OCI-M1 (cell line): ENCODE measurements around the gene SEPSECS.

Experiments used
- DNase-seq: peaks from one replicate; lab custom pipeline; 2025; lab: John Stamatoyannopoulos, UW

Gene SEPSECS

GRCh38 chr4:25159837-25160713 is at the start of gene SEPSECS:
TSS of gene SEPSECS (minus strand) at chr4:25160449. CDS start at chr4:25160369, 80 bp downstream.
- peak; percentile 98 for DNase-seq

GRCh38 chr4:25209702-25210101 is 49.5 kb upstream of the SEPSECS start:
- DNase-seq = no peak

DNA sequence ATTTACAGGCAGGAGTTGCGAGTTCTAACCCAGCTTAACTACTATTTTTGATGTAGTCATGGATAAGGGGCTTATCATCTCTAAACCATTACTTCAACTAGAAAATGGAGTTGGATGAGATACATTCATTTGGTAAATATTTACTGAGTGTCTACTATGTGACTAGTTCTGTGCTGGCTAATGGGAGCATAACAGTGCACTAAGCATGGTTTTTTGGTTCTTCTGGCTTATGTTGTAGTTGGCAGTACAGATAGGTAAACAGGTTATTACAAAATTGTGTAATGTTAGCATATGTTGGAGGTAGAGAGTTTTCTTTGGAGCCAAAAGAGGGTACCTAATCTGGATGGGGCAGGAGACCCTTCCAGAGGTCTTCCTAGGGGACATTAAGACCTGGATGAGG is 47.7 kb upstream of the SEPSECS start:
- no peak for DNase-seq

GRCh38 chr4:25198713-25199112 is 38.5 kb upstream of the SEPSECS start:
- DNase-seq = no peak

DNA sequence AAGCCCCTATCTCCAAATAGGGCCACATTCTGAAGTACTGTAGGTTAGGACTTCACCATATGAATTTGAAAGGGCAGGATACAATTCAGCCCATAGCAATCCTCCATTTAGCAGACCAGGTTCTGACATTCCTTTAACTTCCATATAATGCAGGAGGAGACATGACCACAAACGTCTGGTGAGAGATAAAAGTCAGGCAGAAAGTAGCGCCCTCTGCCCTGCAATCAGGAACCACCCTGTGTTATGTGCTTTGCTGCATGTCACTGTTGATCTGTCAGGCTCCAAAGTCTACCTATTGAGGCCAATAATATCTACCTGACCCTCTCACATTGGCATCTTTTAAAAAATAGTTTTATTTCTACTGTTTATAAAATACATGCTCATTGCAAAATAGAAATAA is 30.2 kb upstream of the SEPSECS start:
- DNase-seq = peak; percentile 44

DNA sequence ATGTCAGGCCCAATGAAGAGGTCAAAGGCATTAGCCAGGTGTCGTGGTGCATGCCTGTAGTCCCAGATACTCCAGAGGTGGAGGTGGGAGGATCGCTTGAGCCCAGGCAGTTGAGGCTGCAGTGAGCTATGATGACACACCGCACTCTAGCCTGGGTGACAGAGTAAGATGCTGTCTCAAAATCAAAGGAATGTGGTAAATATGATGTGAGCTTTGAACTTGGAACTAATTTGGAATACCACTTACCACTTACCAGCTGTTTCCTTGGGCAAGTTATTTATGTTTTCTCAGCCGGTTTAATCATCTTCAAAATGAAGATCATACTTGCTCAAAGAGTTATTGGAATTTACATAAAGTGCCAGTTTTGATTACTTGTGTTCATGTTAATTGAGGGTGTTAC is 23.8 kb upstream of the SEPSECS start:
- DNase-seq = no peak

GRCh38 chr4:25182937-25183336 is 22.7 kb upstream of the SEPSECS start:
- DNase-seq = no peak

DNA sequence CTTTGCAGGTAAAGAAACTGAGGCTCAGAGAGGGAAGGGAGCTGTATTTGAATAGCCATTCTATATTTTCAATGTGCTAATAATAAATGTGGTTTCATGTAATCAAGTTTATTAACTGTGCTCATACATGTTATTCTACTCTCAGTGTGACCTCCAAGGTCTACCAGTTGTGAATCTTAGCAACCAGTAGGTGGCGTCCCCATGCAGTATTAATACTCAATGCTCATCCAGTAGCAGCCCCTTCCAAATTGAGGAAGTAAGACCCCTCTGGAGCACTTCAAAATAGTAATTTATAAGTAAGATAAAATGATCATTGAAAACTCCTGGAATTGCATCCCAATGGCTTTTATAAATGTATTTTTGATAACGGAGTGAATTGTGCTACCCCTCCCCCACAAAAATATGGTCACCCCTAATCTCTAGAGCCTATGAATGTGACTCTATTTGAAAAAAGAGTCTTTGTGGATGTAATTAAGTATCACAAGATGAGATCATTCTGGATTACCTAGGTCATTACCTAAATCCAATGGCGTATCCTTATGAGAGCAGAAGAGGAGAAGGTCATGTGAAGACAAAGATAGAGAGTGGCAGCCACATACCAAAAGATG is 20.4 kb upstream of the SEPSECS start:
- peak; percentile 81 for DNase-seq

GRCh38 chr4:25178838-25179261 is 18.6 kb upstream of the SEPSECS start:
- no peak for DNase-seq

DNA sequence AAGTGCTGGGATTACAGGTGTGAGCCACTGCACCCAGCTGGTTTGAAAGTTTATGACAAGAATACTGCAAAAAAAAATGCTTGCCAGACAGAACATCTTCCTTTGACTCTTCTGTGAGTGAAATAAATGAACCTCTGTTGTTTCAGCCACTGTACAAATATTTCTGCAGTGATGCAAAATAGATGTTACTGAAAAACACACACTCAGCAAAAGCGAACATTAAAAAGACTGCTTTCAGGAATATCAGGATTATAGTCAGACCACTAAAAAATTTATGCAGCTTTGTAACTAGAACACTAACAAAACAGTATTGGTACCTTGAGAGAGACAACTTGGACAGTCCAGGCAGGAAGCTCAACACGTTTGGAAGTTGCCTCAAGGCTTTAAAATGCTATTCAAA is 16.9 kb upstream of the SEPSECS start:
- DNase-seq = no peak

GRCh38 chr4:25174674-25175073 is 14.4 kb upstream of the SEPSECS start:
- DNase-seq = no peak

DNA sequence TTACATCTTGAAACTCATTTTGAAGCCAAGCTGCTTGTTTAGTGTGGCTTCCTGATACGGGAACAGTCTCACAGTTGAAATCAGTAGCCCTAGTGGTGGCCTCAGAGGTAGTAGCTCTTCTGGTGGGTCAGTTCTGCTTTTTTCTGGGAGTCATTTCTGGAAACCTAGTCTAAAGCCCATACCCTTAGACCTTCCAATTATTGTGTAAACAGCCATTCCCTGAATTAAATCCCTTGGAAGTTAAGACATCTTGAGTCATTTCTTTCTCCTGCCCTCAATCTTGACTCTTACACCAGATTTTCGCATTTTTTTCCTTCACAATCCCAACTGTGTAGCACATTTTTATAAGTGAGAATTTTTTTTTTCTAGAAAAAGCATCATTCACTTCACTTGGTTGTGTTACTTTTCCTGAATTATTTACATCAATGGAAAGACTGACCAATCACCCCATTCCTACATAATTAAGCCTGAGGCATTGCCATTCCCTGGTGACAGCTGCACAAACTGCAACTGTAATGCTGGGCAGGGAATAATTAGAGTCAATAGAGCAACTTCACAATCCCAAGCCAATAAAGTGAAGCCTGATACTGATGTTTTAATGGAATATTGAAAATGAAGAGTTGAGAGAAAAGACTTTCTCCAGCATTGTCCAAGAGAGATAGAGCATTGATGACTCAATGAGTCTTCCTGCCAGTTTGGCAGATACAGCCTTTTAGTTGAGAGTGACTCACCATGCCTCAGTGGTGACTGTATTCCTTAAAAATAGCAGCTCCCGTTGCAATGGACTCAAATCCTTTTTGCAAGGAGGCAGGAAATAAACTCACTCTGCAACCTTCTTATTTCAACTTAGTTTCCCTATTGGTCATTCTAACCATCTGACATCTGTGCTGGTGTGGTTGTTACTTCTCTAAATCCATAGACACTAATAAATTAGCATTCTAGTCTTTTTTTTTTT is 13.0 kb upstream of the SEPSECS start:
- peak; percentile 48 for DNase-seq

- DNase-seq = no peak
Measured at GRCh38 chr4:25171201-25171865, 11.1 kb upstream of the SEPSECS start.

DNA sequence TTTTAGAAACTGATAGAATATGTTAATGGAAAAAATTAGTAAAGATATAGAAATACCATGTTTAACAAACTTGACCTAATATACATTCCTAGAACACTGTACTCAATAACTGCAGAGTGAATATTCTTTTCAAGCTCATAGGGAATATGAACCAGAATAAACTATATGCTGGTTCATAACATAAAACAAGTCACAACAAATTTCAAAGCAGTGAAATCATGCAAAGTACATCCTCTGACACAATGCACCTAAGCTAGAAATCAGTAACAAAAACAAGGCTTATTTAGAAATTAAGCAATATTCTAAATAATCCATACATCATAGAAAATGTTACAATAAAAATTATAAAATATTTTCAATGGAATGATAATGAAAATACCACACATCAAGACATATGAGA is 9.2 kb upstream of the SEPSECS start:
- no peak for DNase-seq

DNA sequence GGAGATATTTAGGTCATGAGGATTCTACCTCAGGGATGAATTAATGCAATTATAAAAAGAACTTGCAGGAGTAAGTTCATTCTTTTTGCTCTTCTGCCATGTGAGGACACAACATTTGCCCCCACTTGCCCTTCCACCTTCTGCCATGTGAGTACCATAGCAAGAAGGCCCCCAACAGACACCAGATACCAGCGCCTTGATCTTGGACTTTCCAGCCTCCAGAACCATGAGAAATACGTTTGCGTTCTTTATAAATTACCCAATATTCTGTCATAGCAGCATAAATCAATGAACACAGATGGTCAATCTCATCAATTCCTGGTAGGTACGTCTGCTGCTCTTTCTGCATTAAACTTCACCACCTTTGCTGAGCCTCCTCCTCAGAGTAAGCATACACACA is 5.7 kb upstream of the SEPSECS start:
- DNase-seq = no peak

GRCh38 chr4:25163196-25163595 is 2.9 kb upstream of the SEPSECS start:
- no peak for DNase-seq

DNA sequence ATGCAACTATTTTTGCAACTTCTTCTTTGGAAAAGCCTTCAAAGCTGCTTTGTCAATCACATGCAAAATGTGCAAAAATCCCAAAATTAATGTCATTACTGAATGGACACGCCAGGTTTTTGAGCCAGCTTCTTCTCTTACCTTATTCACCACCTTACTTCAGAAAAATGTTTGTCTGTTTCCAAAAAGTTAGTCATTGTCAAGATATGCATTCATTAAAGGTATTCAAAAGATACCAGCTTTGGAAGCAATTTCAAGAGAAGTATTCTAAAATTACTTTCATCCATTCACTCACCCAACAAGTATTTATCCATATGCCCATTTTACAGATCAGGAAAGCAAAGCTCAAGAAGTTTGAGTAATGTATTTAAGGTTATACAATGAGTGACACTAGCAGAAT is 2.3 kb upstream of the SEPSECS start:
- no peak for DNase-seq

- no peak for DNase-seq
Measured at GRCh38 chr4:25161593-25161950, 1.3 kb upstream of the SEPSECS start.

GRCh38 chr4:25160714-25161592 is 704 bp upstream of the SEPSECS start:
- DNase-seq = peak; percentile 29

GRCh38 chr4:25158817-25159216 is 1.4 kb downstream of the SEPSECS start:
- no peak for DNase-seq

GRCh38 chr4:25157081-25157480 is 3.2 kb downstream of the SEPSECS start:
- no peak for DNase-seq
